ENCODE data around the gene MMS19.

MMS19 gene

GRCh38 chr10:97533888-97534287 is 35.7 kb upstream of the MMS19 start:
- no peaks in the 10 kb centered on the region for H3K79me2 ChIP-seq (ENCODE audit: insufficient read depth, low read length)
- no peak for ATAC-seq (ENCODE audit: insufficient read depth, low read depth)

GRCh38 chr10:97532935-97533671 is 34.9 kb upstream of the MMS19 start:
- Histone ChIP-seq H3K4me3 (ENCODE audit: low read depth in 1 of 2, low read length in 2 of 2) (no peak overlapping the region), H3K79me2 (ENCODE audit: insufficient read depth, low read length) (no peaks in the 10 kb centered on the region), H2AFZ (ENCODE audit: low read depth, low read length) (no peak overlapping the region), H3K9ac (ENCODE audit: low read depth, low read length) (no peak overlapping the region), H3K36me3 (ENCODE audit: insufficient read depth, low read length) (no peaks in the 10 kb centered on the region), H4K20me1 (ENCODE audit: insufficient read depth, low read length) (no peaks in the 10 kb centered on the region; the same call in 1 of the 2 replicates), H3K27ac (ENCODE audit: low read length) (no peak overlapping the region), H3K4me1 (ENCODE audit: insufficient read depth, low read length) (no peaks in the 10 kb centered on the region), H3K4me2 (ENCODE audit: insufficient read depth, low read length) (no peak overlapping the region), H3K9me3 (ENCODE audit: insufficient read depth, low read length, severe bottlenecking) (no peaks in the 10 kb centered on the region), H3K27me3 (ENCODE audit: insufficient read depth, low read length, poor library complexity) (no peaks in the 10 kb centered on the region)
- ATAC-seq (ENCODE audit: insufficient read depth, low read depth): no peak
- no peak for DNase-seq
- TF ChIP-seq CTCF (IDR thresholded peaks at IDR 0.05; ENCODE audit: borderline replicate concordance, extremely low read depth, low read length, poor library complexity, severe bottlenecking) (no peak), EZH2 (IDR thresholded peaks at IDR 0.05; ENCODE audit: borderline replicate concordance, low read depth, low read length, severe bottlenecking) (no peak)

More at GRCh38 chr10:97533888-97534287, 35.7 kb upstream of the MMS19 start:
- no peak for DNase-seq
- H3K27me3 ChIP-seq (ENCODE audit: insufficient read depth, low read length, poor library complexity): no peaks in the 10 kb centered on the region
- H4K20me1 ChIP-seq (ENCODE audit: insufficient read depth, low read length): no peaks in the 10 kb centered on the region; the same call in 1 of the 2 replicates
- H3K36me3 ChIP-seq (ENCODE audit: insufficient read depth, low read length): no peaks in the 10 kb centered on the region
- no peak overlapping the region for H3K4me3 ChIP-seq (ENCODE audit: low read depth in 1 of 2, low read length in 2 of 2)
- H2AFZ ChIP-seq (ENCODE audit: low read depth, low read length): no peak overlapping the region
- H3K9me3 ChIP-seq (ENCODE audit: insufficient read depth, low read length, severe bottlenecking): no peaks in the 10 kb centered on the region
- no peak overlapping the region for H3K27ac ChIP-seq (ENCODE audit: low read length)
- no peak overlapping the region for H3K4me2 ChIP-seq (ENCODE audit: insufficient read depth, low read length)
- no peaks in the 10 kb centered on the region for H3K4me1 ChIP-seq (ENCODE audit: insufficient read depth, low read length)
- no peak overlapping the region for H3K9ac ChIP-seq (ENCODE audit: low read depth, low read length)
- no peak for TF ChIP-seq EZH2 (IDR thresholded peaks at IDR 0.05; ENCODE audit: borderline replicate concordance, low read depth, low read length, severe bottlenecking)
- TF ChIP-seq CTCF (IDR thresholded peaks at IDR 0.05; ENCODE audit: borderline replicate concordance, extremely low read depth, low read length, poor library complexity, severe bottlenecking): no peak

GRCh38 chr10:97531401-97531986 is 33.3 kb upstream of the MMS19 start:
- no peak for TF ChIP-seq EZH2 (IDR thresholded peaks at IDR 0.05; ENCODE audit: borderline replicate concordance, low read depth, low read length, severe bottlenecking)
- no peak for TF ChIP-seq CTCF (IDR thresholded peaks at IDR 0.05; ENCODE audit: borderline replicate concordance, extremely low read depth, low read length, poor library complexity, severe bottlenecking)
- no peak for DNase-seq
- H3K4me2 ChIP-seq (ENCODE audit: insufficient read depth, low read length): no peak overlapping the region
- H3K9me3 ChIP-seq (ENCODE audit: insufficient read depth, low read length, severe bottlenecking): no peaks in the 10 kb centered on the region
- no peak overlapping the region for H3K4me3 ChIP-seq (ENCODE audit: low read depth in 1 of 2, low read length in 2 of 2)
- ATAC-seq (ENCODE audit: insufficient read depth, low read depth): no peak
- H3K9ac ChIP-seq (ENCODE audit: low read depth, low read length): no peak overlapping the region
- no peak overlapping the region for H2AFZ ChIP-seq (ENCODE audit: low read depth, low read length)
- H3K27ac ChIP-seq (ENCODE audit: low read length): no peak overlapping the region
- no peaks in the 10 kb centered on the region for H3K79me2 ChIP-seq (ENCODE audit: insufficient read depth, low read length)
- no peaks in the 10 kb centered on the region for H3K4me1 ChIP-seq (ENCODE audit: insufficient read depth, low read length)
- no peaks in the 10 kb centered on the region for H3K27me3 ChIP-seq (ENCODE audit: insufficient read depth, low read length, poor library complexity)
- H4K20me1 ChIP-seq (ENCODE audit: insufficient read depth, low read length): no peaks in the 10 kb centered on the region; the same call in 1 of the 2 replicates
- H3K36me3 ChIP-seq (ENCODE audit: insufficient read depth, low read length): no peaks in the 10 kb centered on the region

All from DND-41 (cell line).